Gastrocnemius medialis (tissue), 4 donors: ENCODE data around the gene VPREB3.

Experiments
- CTCF ChIP-seq, 5 experiments: fragments of 450-650 bp in 3 of 5; fragments of 200-600 bp in 2 of 5; sonication (generic) in 2 of 5; IDR thresholded peaks in 4 of 5; conservative IDR thresholded peaks in 1 of 5; 1 replicate in 4 of 5; 2 replicates in 1 of 5; pipeline ENCODE4 v1.5.1; 2016 to 2019; ENCODE audit warnings: antibody characterized with exemption in 5 of 5, mild to moderate bottlenecking in 3 of 5, moderate library complexity in 3 of 5
- POLR2A ChIP-seq, 2 donors: fragments of 450-650 bp; IDR thresholded peaks; one replicate each; pipeline ENCODE4 v1.6.1; 2017; ENCODE audit warnings: antibody characterized with exemption in 2 of 2, mild to moderate bottlenecking in 2 of 2, moderate library complexity in 2 of 2

GRCh38 chr22:23742505-23743264, 11.5 kb downstream of the VPREB3 start:
- no peak for TF ChIP-seq CTCF (IDR thresholded peaks at IDR 0.05 in 4 of 5, conservative IDR thresholded peaks at IDR 0.05 in 1 of 5)
- peak; percentile 25 to 46 for TF ChIP-seq POLR2A (IDR thresholded peaks at IDR 0.05)
